Stomach (tissue), 9 donors: ENCODE results near the gene DCLK1. TPM values are rescaled to one million over a fixed set of nuclear protein-coding genes. Genes with fewer than 3 reads are reported as not detected.

Experiments used
- DNase-seq, 2 donors: peaks; one replicate each; pipeline versions ENCODE4 v3.0.0 to v3.0.0-alpha.2; 2013 to 2019
- H3K27ac ChIP-seq, 5 donors: fragments of 200-600 bp in 4 of 5; sonication (generic) in 4 of 5; one replicate each; pipeline ENCODE4 v1.5.1; 2013 to 2019; ENCODE audit warnings: mild to moderate bottlenecking in 1 of 5, moderate library complexity in 1 of 5
- H3K27me3 ChIP-seq, 3 donors: fragments of 200-600 bp; sonication (generic); one replicate each; pipeline ENCODE4 v1.5.1; 2017 to 2019; ENCODE audit warnings: mixed run types in 1 of 3
- H3K36me3 ChIP-seq, 4 donors: fragments of 200-600 bp; sonication (generic); 1 replicate in 3 of 4; 2 replicates in 1 of 4; pipeline ENCODE4 v1.5.1; 2016 to 2019
- H3K4me1 ChIP-seq, 4 donors: fragments of 200-600 bp; sonication (generic); one replicate each; pipeline ENCODE4 v1.5.1; 2016 to 2019
- H3K4me3 ChIP-seq, 4 donors: fragments of 200-600 bp; sonication (generic) in 3 of 4; one replicate each; pipeline ENCODE4 v1.5.1; 2016 to 2019; ENCODE audit warnings: mild to moderate bottlenecking in 1 of 4
- H3K9me3 ChIP-seq, 4 donors: fragments of 200-600 bp; sonication (generic); one replicate each; pipeline ENCODE4 v1.5.1; 2016 to 2019
- EP300 ChIP-seq: sonication (generic); formaldehyde crosslinking; IDR thresholded peaks from one replicate; pipeline ENCODE4 v1.6.1; 2017; ENCODE audit warnings: antibody characterized with exemption
- POLR2A ChIP-seq, 4 donors: fragments of 450-650 bp; IDR thresholded peaks; one replicate each; pipeline ENCODE4 v1.6.1; 2016; ENCODE audit warnings: antibody characterized with exemption in 4 of 4, control low read depth in 2 of 4, mild to moderate bottlenecking in 1 of 4, moderate library complexity in 1 of 4
- POLR2AphosphoS5 ChIP-seq, 3 donors: sonication (generic); formaldehyde crosslinking; IDR thresholded peaks; one replicate each; pipeline ENCODE4 v1.6.1; 2016; ENCODE audit warnings: antibody characterized with exemption in 3 of 3
- WGBS, 5 donors: extraction: QIAGEN DNeasy Blood & Tissue Kit in 3 of 5; methylation state at CpG; one replicate each; pipeline versions ENCODE4 v1.1.5 to v1.1.7; 2013 to 2018; 5-methylcytosine and 5-hydroxymethylcytosine counted together
- intact Hi-C: fragments of 100-400 bp; cut with DNase I; formaldehyde crosslinking; loops from one replicate; pipeline ENCODE4 v1.15.1; 2023; ENCODE audit warnings: low total_unique reads
- polyA plus RNA-seq, 3 donors: library from polyadenylated mRNA; stranded (reverse); fragments of 200-250 nt; gene quantifications; one replicate each; pipeline ENCODE4 v1.2.3, GENCODE V29; 2013
- total RNA-seq, 5 donors: library from RNA; depleted of rRNA; stranded (reverse); fragments of >200 nt; gene quantifications; one replicate each; pipeline versions ENCODE4 v1.1.0 to v1.2.3, GENCODE V29; 2014 to 2016
- TF ChIP-seq, protein P1 (sequence below), 7 experiments: fragments of 450-650 bp in 4 of 7; fragments of 200-600 bp in 3 of 7; sonication (generic) in 3 of 7; IDR thresholded peaks; one replicate each; pipeline ENCODE4 v1.5.1; 2016 to 2019; ENCODE audit warnings: antibody characterized with exemption in 7 of 7, control low read depth in 2 of 7, mild to moderate bottlenecking in 1 of 7
- donor health status: healthy with polysubstance abuse.
- donor health status: Bipolar disorder and iron deficiency.
- donor health status: healthy.

Gene DCLK1
- total and polyA plus RNA-seq, 8 donors: 0.68 to 36.7 (median 4.1) TPM

DNA sequence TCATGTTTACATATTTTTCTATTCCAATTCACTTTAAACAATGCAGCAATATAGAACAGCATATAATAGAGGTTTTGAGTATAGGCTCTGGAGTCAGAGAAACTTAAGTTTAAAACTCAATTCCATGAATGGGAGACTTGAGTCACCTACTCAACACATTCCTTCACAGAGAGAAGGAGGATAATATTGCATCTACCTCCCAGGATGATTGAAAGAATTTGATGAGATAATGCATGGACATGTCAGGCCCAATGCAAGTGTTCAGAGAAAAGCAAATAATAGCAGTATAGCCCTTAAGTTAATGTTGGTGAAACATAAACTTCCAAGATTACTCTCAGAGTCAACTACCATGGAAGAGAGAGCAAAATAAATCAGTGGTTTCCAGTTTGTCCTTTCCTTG, 170.2 kb downstream of the DCLK1 start:
- Histone ChIP-seq H3K9me3 (no peaks in the 10 kb centered on the region), H3K27me3 (no peaks in the 10 kb centered on the region), H3K4me3 (no peak overlapping the region), H3K4me1 (peaks cover 0 to 22% (median 12%) of the 10 kb centered on the region in 4 donors), H3K36me3 (no peaks in the 10 kb centered on the region), H3K27ac (no peak overlapping the region)
- TF ChIP-seq POLR2A (IDR thresholded peaks at IDR 0.05) (no peak), EP300 (no peak), POLR2AphosphoS5 (IDR thresholded peaks at IDR 0.05) (no peak)
- TF ChIP-seq, protein P1, sequence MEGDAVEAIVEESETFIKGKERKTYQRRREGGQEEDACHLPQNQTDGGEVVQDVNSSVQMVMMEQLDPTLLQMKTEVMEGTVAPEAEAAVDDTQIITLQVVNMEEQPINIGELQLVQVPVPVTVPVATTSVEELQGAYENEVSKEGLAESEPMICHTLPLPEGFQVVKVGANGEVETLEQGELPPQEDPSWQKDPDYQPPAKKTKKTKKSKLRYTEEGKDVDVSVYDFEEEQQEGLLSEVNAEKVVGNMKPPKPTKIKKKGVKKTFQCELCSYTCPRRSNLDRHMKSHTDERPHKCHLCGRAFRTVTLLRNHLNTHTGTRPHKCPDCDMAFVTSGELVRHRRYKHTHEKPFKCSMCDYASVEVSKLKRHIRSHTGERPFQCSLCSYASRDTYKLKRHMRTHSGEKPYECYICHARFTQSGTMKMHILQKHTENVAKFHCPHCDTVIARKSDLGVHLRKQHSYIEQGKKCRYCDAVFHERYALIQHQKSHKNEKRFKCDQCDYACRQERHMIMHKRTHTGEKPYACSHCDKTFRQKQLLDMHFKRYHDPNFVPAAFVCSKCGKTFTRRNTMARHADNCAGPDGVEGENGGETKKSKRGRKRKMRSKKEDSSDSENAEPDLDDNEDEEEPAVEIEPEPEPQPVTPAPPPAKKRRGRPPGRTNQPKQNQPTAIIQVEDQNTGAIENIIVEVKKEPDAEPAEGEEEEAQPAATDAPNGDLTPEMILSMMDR (IDR thresholded peaks at IDR 0.05): no peak
- intact Hi-C loops: no loop called here
- no peak for DNase-seq

DNA sequence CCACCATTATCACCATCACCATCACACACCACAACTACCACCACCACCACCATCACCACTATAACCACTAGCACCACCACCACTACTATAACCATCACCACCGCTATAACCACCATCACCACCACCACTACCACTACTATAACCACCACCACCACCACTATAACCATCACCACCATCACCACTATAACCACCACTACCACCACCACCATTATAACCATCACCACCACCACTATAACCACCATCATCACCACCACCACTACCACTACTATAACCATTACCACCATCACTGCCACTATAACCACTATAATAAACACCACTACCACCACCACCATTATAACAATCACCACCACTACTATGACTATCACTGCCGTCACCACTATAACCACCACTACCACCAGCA, 173.2 kb downstream of the DCLK1 start:
- Histone ChIP-seq H3K36me3 (no peaks in the 10 kb centered on the region), H3K4me1 (peaks cover 0 to 24% (median 4%) of the 10 kb centered on the region in 4 donors), H3K27ac (peak overlapping the region in 2 of 5 donors; percentile 14 to 45), H3K27me3 (no peaks in the 10 kb centered on the region), H3K4me3 (no peak overlapping the region), H3K9me3 (no peaks in the 10 kb centered on the region)
- TF ChIP-seq EP300 (no peak), POLR2A (IDR thresholded peaks at IDR 0.05) (no peak), POLR2AphosphoS5 (IDR thresholded peaks at IDR 0.05) (no peak)
- TF ChIP-seq, protein P1 (IDR thresholded peaks at IDR 0.05): no peak
- 71 to 100% (median 93%) methylated on average over 2 of the region's 2 CpGs for WGBS, 5 donors
- intact Hi-C loops: no loop called here
- DNase-seq: no peak

DNA sequence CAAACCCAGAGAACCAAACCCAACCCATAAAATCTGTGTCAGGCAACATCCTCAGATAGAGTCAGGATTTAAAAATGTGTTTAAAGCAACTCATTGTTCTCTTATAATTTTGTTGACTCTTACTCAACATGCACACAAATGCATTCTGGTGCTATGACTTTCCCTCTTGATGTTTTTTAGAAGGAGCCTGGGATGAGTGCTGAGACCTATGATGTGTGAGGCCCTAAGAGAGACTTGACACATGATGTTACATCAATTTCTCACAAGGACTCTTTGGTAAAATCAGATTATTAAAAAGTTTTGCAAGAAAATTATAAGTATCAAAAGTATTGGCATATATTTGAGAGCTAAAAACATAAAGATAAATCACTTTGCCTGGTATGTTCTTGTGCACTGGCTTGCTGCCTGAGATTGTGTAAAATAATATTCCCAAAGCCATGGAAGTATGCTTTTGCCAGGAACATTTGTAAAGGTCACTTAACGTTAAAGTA, 173.9 kb downstream of the DCLK1 start:
- peak overlapping the region in 2 of 5 donors; percentile 2 to 14 for H3K27ac ChIP-seq
- no peak overlapping the region for H3K4me3 ChIP-seq
- H3K27me3 ChIP-seq: no peaks in the 10 kb centered on the region
- no peaks in the 10 kb centered on the region for H3K36me3 ChIP-seq
- peaks cover 0 to 24% (median 4%) of the 10 kb centered on the region in 4 donors for H3K4me1 ChIP-seq
- intact Hi-C loops: no loop called here
- no peak for DNase-seq
- WGBS, 5 donors: 27 to 54% (median 33%) methylated on average over 1 of the region's 1 CpG
- H3K9me3 ChIP-seq: no peaks in the 10 kb centered on the region
- TF ChIP-seq EP300 (no peak), POLR2A (IDR thresholded peaks at IDR 0.05) (no peak), POLR2AphosphoS5 (IDR thresholded peaks at IDR 0.05) (no peak)
- TF ChIP-seq, protein P1 (IDR thresholded peaks at IDR 0.05): no peak

DNA sequence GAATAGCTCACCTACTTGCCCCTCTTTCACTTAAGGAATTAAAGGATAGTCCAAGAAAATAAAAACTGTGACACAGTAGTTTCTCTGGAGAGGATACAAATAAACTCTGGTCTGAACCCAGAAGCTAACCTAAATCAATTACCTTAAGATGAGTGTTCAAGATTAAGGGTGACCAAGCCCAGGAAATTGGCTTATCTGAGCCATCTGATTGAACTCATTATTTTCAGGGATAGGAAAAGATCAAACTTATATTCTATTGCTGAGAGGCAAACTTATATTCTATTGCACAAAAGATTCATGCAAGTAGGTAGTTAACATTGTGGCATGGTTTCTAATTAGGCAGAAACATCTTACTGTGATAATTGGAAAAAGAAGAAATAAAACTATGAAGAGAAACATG, 175.1 kb downstream of the DCLK1 start:
- H3K4me3 ChIP-seq: no peak overlapping the region
- no peak for DNase-seq
- H3K27ac ChIP-seq: peak overlapping the region in 1 of 5 donors; percentile 34
- TF ChIP-seq POLR2A (IDR thresholded peaks at IDR 0.05) (no peak), POLR2AphosphoS5 (IDR thresholded peaks at IDR 0.05) (no peak), EP300 (no peak)
- TF ChIP-seq, protein P1 (IDR thresholded peaks at IDR 0.05): no peak
- H3K36me3 ChIP-seq: no peaks in the 10 kb centered on the region
- no peaks in the 10 kb centered on the region for H3K9me3 ChIP-seq
- no peaks in the 10 kb centered on the region for H3K27me3 ChIP-seq
- peaks cover 0 to 24% (median 4%) of the 10 kb centered on the region in 4 donors for H3K4me1 ChIP-seq
- intact Hi-C loops: no loop called here
